ENCODE measurements around the gene CEBPZOS. TPM values are rescaled to one million over a fixed set of nuclear protein-coding genes. Genes with fewer than 3 reads are reported as not detected.
"Not testable (repeated sequence)": the region's sequence is repeated elsewhere in the genome, so short reads cannot be mapped to it uniquely, and the experiment has no call there.

The CEBPZOS gene
- total RNA-seq, 1 donor from 2014 or later, result 25.7 TPM

- no peak for DNase-seq (ENCODE audit: low read depth)
Observed at GRCh38 chr2:37190290-37190689, 6.0 kb upstream of the CEBPZOS start.

GRCh38 chr2:37191253-37191652 lies 5.0 kb upstream of the CEBPZOS start:
- DNase-seq (ENCODE audit: low read depth), result no peak

- DNase-seq (ENCODE audit: low read depth), result no peak
Observed at GRCh38 chr2:37191747-37192146, 4.5 kb upstream of the CEBPZOS start.

GRCh38 chr2:37192551-37192950 lies 3.7 kb upstream of the CEBPZOS start:
- DNase-seq (ENCODE audit: low read depth), result no peak

- DNase-seq (ENCODE audit: low read depth), result not testable (repeated sequence)
Observed at GRCh38 chr2:37195862-37196319, 405 bp upstream of the CEBPZOS start.

GRCh38 chr2:37198681-37199065 lies 2.4 kb downstream of the CEBPZOS start:
- no peak for DNase-seq (ENCODE audit: low read depth)

- no peak for DNase-seq (ENCODE audit: low read depth)
Observed at GRCh38 chr2:37201208-37201607, 4.9 kb downstream of the CEBPZOS start.

- no peak for DNase-seq (ENCODE audit: low read depth)
Observed at GRCh38 chr2:37201766-37202165, 5.5 kb downstream of the CEBPZOS start.

- no peak for DNase-seq (ENCODE audit: low read depth)
Observed at GRCh38 chr2:37203708-37204107, 7.4 kb downstream of the CEBPZOS start.

- DNase-seq (ENCODE audit: low read depth), result not testable (repeated sequence)
Observed at GRCh38 chr2:37205071-37205661, 8.9 kb downstream of the CEBPZOS start.

- DNase-seq (ENCODE audit: low read depth), result no peak
Observed at GRCh38 chr2:37205689-37206341, 9.5 kb downstream of the CEBPZOS start.

GRCh38 chr2:37206760-37207159 lies 10.5 kb downstream of the CEBPZOS start:
- not testable (repeated sequence) for DNase-seq (ENCODE audit: low read depth)

- no peak for DNase-seq (ENCODE audit: low read depth)
Observed at GRCh38 chr2:37211212-37211611, 14.9 kb downstream of the CEBPZOS start.

- DNase-seq (ENCODE audit: low read depth), result no peak
Observed at GRCh38 chr2:37211939-37212338, 15.6 kb downstream of the CEBPZOS start.

- no peak for DNase-seq (ENCODE audit: low read depth)
Observed at GRCh38 chr2:37215250-37215649, 19.0 kb downstream of the CEBPZOS start.

GRCh38 chr2:37219046-37219445 lies 22.8 kb downstream of the CEBPZOS start:
- no peak for DNase-seq (ENCODE audit: low read depth)

GRCh38 chr2:37223131-37223530 lies 26.8 kb downstream of the CEBPZOS start:
- no peak for DNase-seq (ENCODE audit: low read depth)

GRCh38 chr2:37224063-37224462 lies 27.8 kb downstream of the CEBPZOS start:
- no peak for DNase-seq (ENCODE audit: low read depth)

- DNase-seq (ENCODE audit: low read depth), result not testable (repeated sequence)
Observed at GRCh38 chr2:37225129-37225528, 28.8 kb downstream of the CEBPZOS start.

- DNase-seq (ENCODE audit: low read depth), result no peak
Observed at GRCh38 chr2:37226863-37227262, 30.6 kb downstream of the CEBPZOS start.

- DNase-seq (ENCODE audit: low read depth), result no peak
Observed at GRCh38 chr2:37228788-37229187, 32.5 kb downstream of the CEBPZOS start.

GRCh38 chr2:37230581-37230980 lies 34.3 kb downstream of the CEBPZOS start:
- DNase-seq (ENCODE audit: low read depth), result peak; percentile 11
